Activated T-helper 17 cell treated with anti-CD3 and anti-CD28 coated beads, Interleukin-2, amount 50 U/mL, for 72 hours (primary cell): Measurements from ENCODE around the gene PLOD3. TPM values are rescaled to one million over a fixed set of nuclear protein-coding genes. Genes with fewer than 3 reads are reported as not detected.

Source experiments
- ATAC-seq: fragments of 150-1000 bp; cut with Tn5 transposase; replicated peaks from 2 replicates; pipeline ENCODE4 v1.10.0; 2021; ENCODE audit warnings: mild to moderate bottlenecking, moderate library complexity
- H3K27ac Mint-ChIP-seq: one replicate; pipeline ENCODE4 v1.8.0; 2022; ENCODE audit warnings: mixed read lengths
- H3K27me3 Mint-ChIP-seq: one replicate; pipeline ENCODE4 v1.8.0; 2022; ENCODE audit warnings: mixed read lengths
- H3K36me3 Mint-ChIP-seq: one replicate; pipeline ENCODE4 v1.8.0; 2022; ENCODE audit warnings: low read depth, mild to moderate bottlenecking, mixed read lengths
- H3K4me1 Mint-ChIP-seq: one replicate; pipeline ENCODE4 v1.8.0; 2022; ENCODE audit warnings: mixed read lengths
- H3K4me3 Mint-ChIP-seq: one replicate; pipeline ENCODE4 v1.8.0; 2022; ENCODE audit warnings: mild to moderate bottlenecking, mixed read lengths
- H3K9me3 Mint-ChIP-seq: one replicate; pipeline ENCODE4 v1.8.0; 2022; ENCODE audit warnings: mixed read lengths
- total RNA-seq, 2 donors: library from RNA; stranded (reverse); gene quantifications; one replicate each; pipeline ENCODE4 v1.2.3, GENCODE V29; 2022

Gene PLOD3
- total RNA-seq, 2 donors from 2014 or later = 55.6 to 69.6 TPM

GRCh38 chr7:101186844-101187428 lies 30.4 kb downstream of the PLOD3 start:
- Mint-ChIP-seq H3K27ac (no peak overlapping the region), H3K4me1 (no peaks in the 10 kb centered on the region), H3K4me3 (no peak overlapping the region), H3K9me3 (no peaks in the 10 kb centered on the region), H3K27me3 (peaks cover 13% of the 10 kb centered on the region), H3K36me3 (no peaks in the 10 kb centered on the region)
- ATAC-seq = no peak

- no peaks in the 10 kb centered on the region for H3K4me1 Mint-ChIP-seq
- H3K9me3 Mint-ChIP-seq = no peaks in the 10 kb centered on the region
- no peak overlapping the region for H3K4me3 Mint-ChIP-seq
- H3K27me3 Mint-ChIP-seq = peaks cover 14% of the 10 kb centered on the region
- no peak for ATAC-seq
- no peaks in the 10 kb centered on the region for H3K36me3 Mint-ChIP-seq
- H3K27ac Mint-ChIP-seq = no peak overlapping the region
These were observed 31.2 kb downstream of the PLOD3 start for GRCh38 chr7:101186194-101186593.

- Mint-ChIP-seq H3K4me1 (no peaks in the 10 kb centered on the region), H3K9me3 (no peaks in the 10 kb centered on the region), H3K27ac (no peak overlapping the region), H3K36me3 (no peaks in the 10 kb centered on the region), H3K27me3 (peaks cover 19% of the 10 kb centered on the region), H3K4me3 (no peak overlapping the region)
- ATAC-seq = no peak
These were observed 32.0 kb downstream of the PLOD3 start for GRCh38 chr7:101185258-101185839.

DNA sequence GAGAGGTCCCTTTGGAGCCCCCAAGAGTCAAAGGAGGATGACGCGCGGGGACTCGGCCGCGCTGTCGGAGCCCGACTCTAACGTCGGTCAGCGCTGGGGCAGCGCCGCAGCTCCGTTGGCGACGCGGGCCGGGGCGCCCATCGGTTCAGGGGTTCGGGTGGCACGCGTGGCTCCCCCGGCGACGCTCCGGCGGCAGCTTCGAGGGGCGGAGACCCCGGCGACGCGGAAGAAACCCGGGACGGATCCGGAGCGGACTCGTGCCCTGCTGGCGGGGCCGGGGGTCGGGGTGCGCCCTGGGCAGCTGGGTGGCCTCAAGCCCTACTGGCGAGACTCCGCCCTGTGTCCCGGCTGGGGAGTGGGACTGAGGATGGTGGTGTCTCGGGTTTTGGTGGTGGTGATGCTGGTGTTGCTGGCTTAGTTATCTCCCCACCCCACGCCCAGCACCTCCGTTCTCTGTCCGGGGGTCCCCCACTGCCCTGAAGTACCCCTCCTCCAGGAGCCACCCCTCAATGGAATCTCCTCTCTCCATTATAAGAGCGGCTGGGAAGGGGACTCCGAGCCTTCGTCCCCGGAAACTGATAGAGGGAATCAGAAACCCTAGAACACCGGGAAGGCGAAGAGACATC lies 37.1 kb downstream of the PLOD3 start, which contains the start of gene NAT16:
TSS of gene NAT16 (minus strand) at position 164 of the 626 bp plus-strand sequence. CDS start 5,486 bp downstream, outside the sequence.
- ATAC-seq = no peak
- no peaks in the 10 kb centered on the region for H3K36me3 Mint-ChIP-seq
- peaks cover 45% of the 10 kb centered on the region for H3K27me3 Mint-ChIP-seq
- H3K27ac Mint-ChIP-seq = no peak within 1 kb of the TSS
- no peaks in the 10 kb centered on the region for H3K9me3 Mint-ChIP-seq
- H3K4me3 Mint-ChIP-seq = peak within 1 kb of the TSS; percentile 28
- no peaks in the 10 kb centered on the region for H3K4me1 Mint-ChIP-seq

DNA sequence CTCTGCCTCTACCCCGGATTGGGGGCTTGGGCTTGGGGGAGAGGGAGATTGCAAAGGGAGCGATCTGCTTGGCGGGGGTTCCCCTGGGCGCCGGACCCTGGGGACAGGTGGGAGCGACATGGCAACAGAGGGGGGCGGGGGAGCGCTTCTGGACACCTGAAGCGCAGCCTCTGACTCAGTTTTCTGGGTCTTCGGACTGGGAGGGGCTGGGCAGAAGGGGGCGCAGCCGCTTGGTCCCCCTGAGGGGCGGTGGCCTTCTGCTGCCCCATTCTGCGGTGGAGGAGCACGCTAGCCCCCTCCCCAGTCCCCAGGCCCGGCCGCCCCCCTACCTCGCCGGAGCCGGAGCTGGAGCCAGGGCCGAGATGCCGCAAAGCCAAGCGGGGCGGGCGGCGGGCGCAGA lies 37.7 kb downstream of the PLOD3 start:
- H3K27me3 Mint-ChIP-seq = peaks cover 48% of the 10 kb centered on the region
- ATAC-seq = no peak
- H3K4me3 Mint-ChIP-seq = no peak overlapping the region
- no peaks in the 10 kb centered on the region for H3K9me3 Mint-ChIP-seq
- H3K27ac Mint-ChIP-seq = no peak overlapping the region
- H3K36me3 Mint-ChIP-seq = no peaks in the 10 kb centered on the region
- no peaks in the 10 kb centered on the region for H3K4me1 Mint-ChIP-seq

DNA sequence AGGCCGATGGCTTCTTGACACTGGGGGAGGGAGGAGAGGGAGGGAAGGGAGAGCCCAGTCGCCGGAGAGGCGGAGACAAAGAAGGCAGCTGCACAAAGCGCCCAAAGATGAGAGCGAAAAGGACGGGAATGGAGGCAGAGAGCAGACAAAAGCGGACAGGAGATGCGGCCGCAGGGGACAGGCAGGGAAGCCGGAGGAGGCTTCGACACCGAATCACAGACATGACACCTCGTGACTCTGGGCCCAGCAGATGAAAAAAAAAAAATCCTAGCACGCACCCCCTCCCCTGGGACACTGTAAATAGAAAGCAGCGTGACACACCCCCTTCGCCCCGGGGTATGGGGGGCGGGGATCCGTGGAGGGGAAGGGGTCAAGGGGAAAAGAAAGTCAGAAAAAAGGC lies 38.3 kb downstream of the PLOD3 start:
- H3K4me3 Mint-ChIP-seq = peak overlapping the region; percentile 28
- ATAC-seq = no peak
- peaks cover 47% of the 10 kb centered on the region for H3K27me3 Mint-ChIP-seq
- peaks cover under 1% of the 10 kb centered on the region for H3K4me1 Mint-ChIP-seq
- H3K9me3 Mint-ChIP-seq = no peaks in the 10 kb centered on the region
- H3K36me3 Mint-ChIP-seq = no peaks in the 10 kb centered on the region
- H3K27ac Mint-ChIP-seq = no peak overlapping the region

GRCh38 chr7:101177644-101178043 lies 39.7 kb downstream of the PLOD3 start:
- H3K36me3 Mint-ChIP-seq = no peaks in the 10 kb centered on the region
- no peak overlapping the region for H3K4me3 Mint-ChIP-seq
- H3K27me3 Mint-ChIP-seq = peaks cover 53% of the 10 kb centered on the region
- H3K27ac Mint-ChIP-seq = no peak overlapping the region
- H3K4me1 Mint-ChIP-seq = peaks cover 5% of the 10 kb centered on the region
- no peak for ATAC-seq
- H3K9me3 Mint-ChIP-seq = no peaks in the 10 kb centered on the region

- H3K4me3 Mint-ChIP-seq = no peak overlapping the region
- no peak for ATAC-seq
- no peaks in the 10 kb centered on the region for H3K9me3 Mint-ChIP-seq
- no peaks in the 10 kb centered on the region for H3K36me3 Mint-ChIP-seq
- H3K27me3 Mint-ChIP-seq = peaks cover 57% of the 10 kb centered on the region
- peaks cover 17% of the 10 kb centered on the region for H3K4me1 Mint-ChIP-seq
- no peak overlapping the region for H3K27ac Mint-ChIP-seq
These were observed 41.7 kb downstream of the PLOD3 start for GRCh38 chr7:101175664-101176063.

DNA sequence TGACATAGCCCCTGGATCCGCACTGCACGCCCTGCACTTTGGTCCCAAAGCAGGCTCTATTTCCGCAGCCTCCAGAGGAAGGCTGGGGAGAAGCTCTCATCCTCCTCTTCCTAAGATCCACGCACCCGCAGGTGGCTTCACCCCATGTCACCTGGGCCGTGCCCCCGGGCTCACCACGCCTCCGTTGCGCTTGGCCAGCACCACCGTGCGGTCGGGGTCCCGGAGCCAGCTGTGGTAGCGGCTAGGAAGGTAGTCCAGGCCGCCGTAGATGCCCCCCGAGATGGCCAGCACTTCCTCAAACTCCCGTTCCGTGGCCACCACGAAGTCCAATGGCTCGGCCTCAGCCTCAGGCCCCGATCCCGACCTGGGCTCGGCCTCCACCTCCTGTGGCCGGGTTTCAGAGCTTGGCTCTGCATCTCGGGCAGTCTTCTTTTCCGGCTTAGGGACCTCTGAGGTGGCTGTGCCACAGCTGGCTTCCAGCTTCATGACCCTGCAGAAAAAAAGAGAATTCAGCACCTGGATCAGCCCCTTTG lies 43.0 kb downstream of the PLOD3 start:
- H3K9me3 Mint-ChIP-seq = no peaks in the 10 kb centered on the region
- H3K4me3 Mint-ChIP-seq = peak overlapping the region; percentile 62
- peaks cover 62% of the 10 kb centered on the region for H3K27me3 Mint-ChIP-seq
- no peak overlapping the region for H3K27ac Mint-ChIP-seq
- ATAC-seq = no peak
- peaks cover 25% of the 10 kb centered on the region for H3K4me1 Mint-ChIP-seq
- no peaks in the 10 kb centered on the region for H3K36me3 Mint-ChIP-seq

DNA sequence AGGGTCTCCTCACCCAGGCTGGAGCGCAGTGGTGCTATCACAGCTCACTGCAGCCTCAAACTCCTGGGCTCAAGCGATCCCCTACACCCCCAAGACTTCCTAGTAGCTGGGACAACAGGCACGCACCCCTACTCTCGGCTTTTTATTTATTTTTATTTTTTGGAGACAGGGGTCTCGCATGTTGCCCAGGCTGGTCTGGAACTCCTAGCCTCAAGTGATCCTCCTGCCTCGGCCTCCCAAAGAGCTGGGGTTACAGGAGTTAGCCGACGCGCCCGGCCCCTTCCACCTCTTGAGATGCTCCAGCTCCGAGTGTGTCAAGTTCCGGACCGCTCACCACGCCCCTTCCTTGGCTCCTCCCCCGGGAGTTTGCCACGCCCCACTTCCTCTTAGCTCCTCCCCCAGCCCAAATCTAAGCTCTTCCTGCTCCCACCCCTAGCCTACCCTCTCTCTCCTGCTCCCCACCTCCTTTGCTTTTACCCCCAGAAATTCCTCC lies 43.6 kb downstream of the PLOD3 start:
- peak; percentile 82 for ATAC-seq
- Mint-ChIP-seq H3K4me3 (peak overlapping the region; percentile 62), H3K4me1 (peaks cover 30% of the 10 kb centered on the region)

GRCh38 chr7:101172854-101173751 lies 44.3 kb downstream of the PLOD3 start:
- H3K4me1 Mint-ChIP-seq = peaks cover 35% of the 10 kb centered on the region
- peak overlapping the region; percentile 62 for H3K4me3 Mint-ChIP-seq
- no peaks in the 10 kb centered on the region for H3K36me3 Mint-ChIP-seq
- peaks cover 66% of the 10 kb centered on the region for H3K27me3 Mint-ChIP-seq
- peak; percentile 27 for ATAC-seq
- H3K9me3 Mint-ChIP-seq = no peaks in the 10 kb centered on the region
- no peak overlapping the region for H3K27ac Mint-ChIP-seq

More for the DNA sequence above, 43.6 kb downstream of the PLOD3 start:
- peaks cover 61% of the 10 kb centered on the region for H3K27me3 Mint-ChIP-seq
- no peaks in the 10 kb centered on the region for H3K36me3 Mint-ChIP-seq
- H3K9me3 Mint-ChIP-seq = no peaks in the 10 kb centered on the region
- H3K27ac Mint-ChIP-seq = no peak overlapping the region

DNA sequence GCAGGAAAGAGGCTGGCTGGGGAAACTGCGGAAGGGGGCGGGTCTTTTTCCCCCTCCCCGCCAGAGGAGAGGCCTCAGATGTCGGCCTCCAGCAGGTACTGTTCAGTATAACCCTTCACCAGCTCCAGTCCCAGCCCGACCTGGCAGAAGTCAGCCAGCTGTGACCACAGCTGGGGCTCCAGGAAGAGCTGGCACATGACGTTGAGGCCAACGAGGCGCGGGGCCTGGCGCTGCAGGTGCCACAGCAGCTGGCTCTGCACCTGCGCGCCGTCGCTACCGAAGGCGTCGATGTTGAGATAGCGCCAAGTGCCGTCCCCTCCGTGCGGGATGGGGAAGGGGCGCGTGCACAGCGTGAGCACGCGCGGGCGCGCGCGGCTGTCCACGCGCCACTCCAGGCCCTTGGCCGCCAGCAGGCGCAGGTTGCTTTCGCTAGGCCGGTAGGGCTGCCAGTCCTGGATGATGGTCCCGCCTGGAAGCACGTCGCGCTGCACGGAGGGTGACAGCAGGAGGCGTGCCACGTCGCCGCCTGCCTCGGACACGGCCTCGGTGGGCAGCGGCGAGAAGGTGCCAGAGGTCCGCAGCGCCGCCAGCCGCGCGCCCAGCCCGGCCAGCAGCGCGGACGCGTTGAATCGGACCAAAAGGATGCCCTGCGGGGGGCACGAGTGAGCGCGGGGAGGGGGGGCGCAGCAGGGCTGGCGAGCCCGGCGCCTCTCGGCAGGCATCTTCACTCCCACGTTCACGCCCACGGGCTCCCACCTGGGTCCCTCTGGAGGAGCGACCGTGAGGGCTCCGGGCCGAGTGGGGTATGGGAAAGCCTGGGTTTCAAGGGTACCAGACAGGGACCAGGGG lies 45.2 kb downstream of the PLOD3 start:
- H3K27me3 Mint-ChIP-seq = peaks cover 70% of the 10 kb centered on the region
- peak overlapping the region; percentile 60 for H3K4me3 Mint-ChIP-seq
- no peaks in the 10 kb centered on the region for H3K36me3 Mint-ChIP-seq
- ATAC-seq = no peak
- peaks cover 40% of the 10 kb centered on the region for H3K4me1 Mint-ChIP-seq
- H3K27ac Mint-ChIP-seq = no peak overlapping the region
- no peaks in the 10 kb centered on the region for H3K9me3 Mint-ChIP-seq

- ATAC-seq = no peak
- Mint-ChIP-seq H3K27ac (no peak overlapping the region), H3K27me3 (peaks cover 68% of the 10 kb centered on the region), H3K4me3 (peak overlapping the region; percentile 60), H3K36me3 (no peaks in the 10 kb centered on the region), H3K4me1 (peaks cover 45% of the 10 kb centered on the region), H3K9me3 (no peaks in the 10 kb centered on the region)
These were observed 45.9 kb downstream of the PLOD3 start for GRCh38 chr7:101171442-101171837.
